ENCODE data around the gene KCTD18.

GRCh38 chr2:200453142-200453852 lies 56.6 kb downstream of the KCTD18 start:
- no peak for TF ChIP-seq CTCF (optimal IDR thresholded peaks at IDR 0.05 in 1 of 3, IDR thresholded peaks at IDR 0.05 in 1 of 3, conservative IDR thresholded peaks at IDR 0.05 in 1 of 3; ENCODE audit: extremely low read depth in 1 of 3, insufficient read depth in 2 of 3, low read length in 3 of 3)
- no peak for TF ChIP-seq EZH2 (IDR thresholded peaks at IDR 0.05; ENCODE audit: low read length)

Measured in keratinocyte (primary cell).